Inflammatory macrophage (primary cell): Measurements from ENCODE around the gene DPM2.

Experiments used
- DNase-seq, 2 donors: peaks; one replicate each; pipeline ENCODE4 v3.0.0-alpha.2; 2020 to 2022

The DPM2 gene

GRCh38 chr9:127936347-127936852 is 1.3 kb downstream of the DPM2 start:
- DNase-seq = no peak

- peak in 1 of 2 donors; percentile 50 for DNase-seq
These were observed 1.9 kb downstream of the DPM2 start for GRCh38 chr9:127935765-127936221.

DNA sequence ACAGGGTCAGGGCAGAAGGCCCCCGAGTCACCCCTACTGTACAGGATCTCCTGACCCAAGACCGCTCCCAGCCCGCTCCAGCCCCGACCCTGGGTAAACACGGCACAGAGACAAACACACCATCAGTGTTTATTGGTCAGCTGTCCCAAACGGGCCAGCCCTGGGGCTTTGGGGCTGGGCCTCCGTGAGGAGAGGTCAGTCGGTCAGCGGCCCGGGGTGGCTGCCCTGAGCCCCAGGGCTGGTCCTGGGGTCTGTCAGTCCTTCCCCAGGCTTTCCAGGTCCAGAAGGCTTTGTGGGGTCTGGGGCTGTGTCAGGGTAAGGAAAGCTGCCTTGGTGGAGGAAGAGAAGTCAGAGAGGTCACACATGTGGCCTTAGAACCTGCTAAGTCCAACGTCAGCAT is 2.7 kb downstream of the DPM2 start:
- no peak for DNase-seq

DNA sequence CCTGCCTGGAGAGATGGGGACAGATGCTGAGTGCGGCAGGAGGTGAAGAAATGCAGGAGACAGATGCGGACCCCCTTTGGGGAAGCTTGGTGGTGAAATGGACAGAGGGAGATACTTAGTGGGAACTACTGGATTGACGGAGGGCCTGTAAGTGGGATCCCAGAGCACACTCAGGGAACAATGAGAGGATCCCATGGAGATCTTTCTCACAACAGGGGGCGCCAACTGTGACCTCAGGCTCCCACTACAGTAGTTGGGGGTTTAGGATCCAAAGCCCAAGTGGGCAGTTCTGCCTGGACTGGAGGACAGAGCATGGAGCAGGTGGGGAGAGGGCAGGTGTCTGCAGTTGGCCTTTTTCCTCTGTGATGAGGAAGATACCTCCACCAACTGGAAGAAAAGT is 3.4 kb downstream of the DPM2 start:
- DNase-seq = no peak

DNA sequence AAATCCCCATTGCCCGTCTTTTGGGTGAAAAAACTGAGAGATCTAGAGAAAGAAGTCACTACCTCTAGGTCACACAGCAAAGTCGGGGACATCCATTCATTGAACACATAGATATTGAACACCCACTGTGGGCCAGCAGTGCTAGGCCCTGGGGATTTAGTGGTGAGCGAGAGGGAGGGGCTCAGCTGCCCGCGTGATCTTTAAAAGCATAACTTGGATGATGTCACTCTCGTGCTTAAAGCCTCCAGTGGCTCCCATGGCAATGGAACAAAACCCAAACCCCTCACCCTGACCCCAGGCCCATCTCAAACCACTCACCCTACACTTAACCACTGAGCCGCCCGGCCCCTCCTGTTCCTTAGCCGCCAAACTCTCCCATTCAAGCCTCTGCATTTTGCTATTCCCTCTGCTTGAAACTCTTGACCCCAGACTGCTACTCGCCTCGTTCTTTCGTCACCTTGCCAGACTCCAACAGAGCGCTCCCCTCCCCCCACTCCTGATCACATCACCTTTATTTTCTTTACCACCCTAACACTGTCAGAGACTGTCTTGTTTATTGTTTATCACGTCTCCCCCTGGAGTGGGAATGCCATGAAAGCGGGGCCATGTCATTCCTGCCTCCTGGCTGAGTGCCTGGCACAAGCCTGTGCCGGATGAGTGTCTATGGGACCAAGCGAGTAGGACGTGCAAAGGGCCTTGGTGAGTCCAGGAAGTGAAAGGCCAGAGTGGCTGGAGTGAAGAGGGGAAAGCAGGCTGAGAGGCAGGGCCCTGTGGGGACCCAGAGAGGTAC is 6.4 kb downstream of the DPM2 start:
- no peak for DNase-seq

GRCh38 chr9:127930231-127931091 is 7.2 kb downstream of the DPM2 start, which contains the start of gene PIP5KL1:
Gene PIP5KL1 (minus strand): TSS chr9:127930777. CDS start chr9:127930752, 25 bp downstream.
- peak; percentile 63 to 77 for DNase-seq

GRCh38 chr9:127929625-127929979 is 8.1 kb downstream of the DPM2 start:
- DNase-seq = no peak

GRCh38 chr9:127928676-127929624 is 8.7 kb downstream of the DPM2 start:
- no peak for DNase-seq

DNA sequence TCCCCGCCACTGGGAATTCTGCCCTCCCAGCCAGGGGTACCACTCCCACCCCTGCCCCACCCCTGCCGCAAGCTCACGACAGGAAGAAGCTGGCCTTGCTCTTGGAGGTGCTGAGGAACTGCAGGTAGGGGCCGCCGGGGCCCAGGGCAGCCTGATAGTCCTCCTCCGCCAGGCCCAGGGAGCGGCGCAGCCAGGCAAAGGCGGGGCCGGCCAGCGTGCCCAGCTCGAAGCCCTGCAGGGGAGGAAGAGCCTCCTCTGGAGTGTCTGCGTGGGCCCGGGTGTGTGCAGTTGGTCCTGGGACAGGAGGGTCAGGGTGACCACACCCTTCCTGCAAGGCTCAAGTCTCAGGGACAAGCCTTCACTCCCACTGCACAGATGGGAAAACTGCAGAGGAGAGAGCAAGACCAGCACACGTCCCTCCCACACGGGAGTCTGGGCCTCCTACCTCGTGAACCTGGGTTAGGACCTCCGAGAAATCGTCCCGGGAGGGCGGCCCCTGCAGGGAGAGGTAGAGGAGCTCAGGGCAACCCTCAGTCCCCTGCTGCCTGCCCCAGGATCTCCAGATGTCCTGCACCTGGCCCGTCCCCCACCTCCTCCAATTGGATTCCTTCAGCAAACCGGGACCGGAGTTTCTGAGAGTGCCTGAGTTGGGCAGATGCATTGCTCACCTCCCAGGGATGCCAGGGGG is 9.5 kb downstream of the DPM2 start:
- peak; percentile 43 to 65 for DNase-seq

- no peak for DNase-seq
These were observed 10.3 kb downstream of the DPM2 start for GRCh38 chr9:127927201-127927987.

- DNase-seq = no peak
These were observed 10.8 kb downstream of the DPM2 start for GRCh38 chr9:127926906-127927200.

- no peak for DNase-seq
These were observed 11.4 kb downstream of the DPM2 start for GRCh38 chr9:127925959-127926905.

DNA sequence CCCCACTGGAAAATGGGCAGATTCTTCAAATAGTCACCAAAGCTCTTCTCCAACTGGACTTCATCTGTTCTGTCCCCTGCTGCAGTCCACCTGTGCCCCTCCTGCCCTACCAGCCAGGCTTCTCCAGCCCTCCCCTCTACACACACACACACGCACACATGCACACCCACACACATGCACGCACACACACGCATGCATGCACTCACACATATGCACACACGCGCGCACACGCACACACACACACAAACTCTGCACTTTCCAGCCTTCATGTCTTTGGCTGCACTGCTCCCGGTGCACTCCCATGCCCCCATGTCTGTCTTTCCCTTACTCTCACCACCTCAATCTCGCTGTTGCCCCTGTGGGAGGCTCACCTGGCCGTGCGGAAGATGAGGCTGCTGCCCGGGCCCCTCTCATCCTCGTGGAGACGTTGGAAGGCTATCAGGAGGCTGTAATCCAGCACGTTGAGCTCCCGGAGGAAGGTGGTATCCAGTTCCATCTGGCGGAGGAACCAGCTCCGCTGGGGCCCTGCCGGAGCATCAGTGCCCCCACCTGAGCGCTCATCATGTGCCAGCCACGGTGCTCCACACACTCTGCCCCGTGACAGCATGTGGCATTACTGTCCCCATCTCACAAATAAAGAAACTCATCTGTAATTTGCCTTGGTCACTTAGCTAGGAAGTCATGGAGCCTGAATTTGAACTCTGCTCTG is 12.8 kb downstream of the DPM2 start:
- no peak for DNase-seq

- DNase-seq = no peak
These were observed 13.9 kb downstream of the DPM2 start for GRCh38 chr9:127923771-127924170.

GRCh38 chr9:127923046-127923445 is 14.6 kb downstream of the DPM2 start:
- no peak for DNase-seq

DNA sequence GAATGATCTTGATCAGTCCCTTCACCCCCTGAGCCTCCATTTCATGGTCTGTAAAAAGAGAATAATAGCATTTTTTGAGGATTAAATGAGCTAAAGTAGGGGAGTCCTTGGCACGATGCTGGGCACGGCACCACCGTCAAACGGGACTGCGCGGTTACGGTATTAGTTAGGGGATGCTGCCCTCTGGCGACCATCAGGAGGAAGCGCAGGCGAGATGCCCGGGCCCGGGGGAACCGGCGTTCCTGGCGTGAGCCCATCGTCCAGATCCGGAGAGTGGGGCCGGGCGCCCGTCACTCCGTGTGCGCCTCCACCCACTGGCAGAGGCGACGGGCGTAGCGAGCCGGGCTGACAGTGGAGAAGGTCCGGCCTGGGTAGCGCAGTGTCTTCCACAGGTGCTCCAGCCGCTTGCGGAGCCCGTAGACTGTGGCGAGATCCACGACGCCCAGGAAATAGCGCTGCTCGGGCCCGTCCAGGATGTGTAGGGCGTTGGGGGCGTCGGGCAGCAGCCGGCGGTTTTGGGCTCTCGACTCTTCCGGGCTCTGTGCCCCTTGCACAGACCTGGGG is 16.0 kb downstream of the DPM2 start:
- peak; percentile 51 to 61 for DNase-seq

DNA sequence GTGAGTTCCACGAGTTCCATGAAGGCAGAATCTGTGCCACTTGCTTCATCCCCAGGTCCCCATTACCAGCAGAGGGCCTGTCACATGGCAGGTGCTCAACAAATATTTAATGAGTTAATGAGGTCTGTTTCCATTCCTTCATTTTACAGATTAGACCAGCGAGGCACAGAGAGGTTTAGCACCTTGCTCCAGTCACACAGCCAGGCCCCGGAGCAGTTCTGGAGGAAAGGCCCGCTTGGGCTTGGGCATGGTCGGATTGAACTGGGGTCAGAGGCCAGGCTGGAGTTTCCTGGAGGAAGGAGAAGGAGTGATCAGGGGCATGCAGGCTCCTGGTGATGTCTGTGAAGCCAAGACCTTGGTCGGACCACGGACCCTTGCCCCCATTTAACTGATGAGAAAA is 16.9 kb downstream of the DPM2 start:
- DNase-seq = no peak

GRCh38 chr9:127919253-127919815 is 18.3 kb downstream of the DPM2 start:
- DNase-seq = peak; percentile 88 to 98
